Measurements from ENCODE around the gene DCUN1D1.
A peak's percentile ranks its signal among the peaks of the same experiment; 100 is the strongest.
"Not testable (repeated sequence)": the region's sequence is repeated elsewhere in the genome, so short reads cannot be mapped to it uniquely, and the experiment has no call there.

Gene DCUN1D1

DNA sequence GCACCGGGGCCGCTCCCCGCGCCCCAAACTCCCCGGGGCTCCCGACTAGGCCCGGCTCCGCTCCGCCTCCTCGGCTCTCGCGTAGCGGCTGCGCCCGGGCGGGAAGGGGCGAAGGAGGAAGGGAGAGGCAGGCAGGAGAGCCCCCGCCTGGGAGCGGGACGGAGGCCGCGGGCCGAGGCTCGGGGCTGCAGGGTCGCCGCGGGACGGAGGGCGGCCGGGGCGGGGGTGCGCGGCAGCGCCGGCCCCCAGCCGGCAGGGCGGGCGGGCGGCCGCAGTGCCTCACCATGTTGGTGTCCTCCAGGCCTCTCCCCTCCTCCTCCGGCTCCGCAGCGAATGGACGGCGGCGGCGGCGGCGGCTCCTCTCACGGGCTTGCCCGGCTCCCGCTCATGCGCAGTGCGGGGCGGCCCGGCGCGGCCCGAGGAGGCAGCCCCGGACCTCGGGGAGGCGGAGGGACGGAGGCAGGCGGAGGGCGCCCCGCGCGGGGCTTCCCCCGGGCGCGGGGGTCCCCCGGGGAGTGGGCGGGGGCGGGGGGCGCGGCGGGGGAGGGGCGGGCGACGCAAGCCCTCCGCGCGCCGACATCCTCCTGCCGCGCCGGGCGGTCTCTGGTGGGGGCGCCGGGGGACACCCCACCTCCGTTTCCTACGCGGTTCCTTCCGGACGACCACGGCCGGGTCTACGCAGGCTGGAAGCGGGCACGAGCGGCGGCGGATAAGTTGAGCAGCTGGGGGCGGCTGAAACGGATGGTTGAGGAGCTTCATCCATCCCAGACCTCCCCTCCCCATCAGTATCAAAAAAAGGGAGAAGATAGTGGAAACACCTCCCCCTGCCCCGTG lies at the start of gene DCUN1D1:
Gene DCUN1D1 (minus strand): TSS at position 335 of the 834 bp plus-strand sequence. CDS start 49 bp downstream, at position 286.
- DNase-seq, result peak; percentile 26 to 90 (median 76)

DNA sequence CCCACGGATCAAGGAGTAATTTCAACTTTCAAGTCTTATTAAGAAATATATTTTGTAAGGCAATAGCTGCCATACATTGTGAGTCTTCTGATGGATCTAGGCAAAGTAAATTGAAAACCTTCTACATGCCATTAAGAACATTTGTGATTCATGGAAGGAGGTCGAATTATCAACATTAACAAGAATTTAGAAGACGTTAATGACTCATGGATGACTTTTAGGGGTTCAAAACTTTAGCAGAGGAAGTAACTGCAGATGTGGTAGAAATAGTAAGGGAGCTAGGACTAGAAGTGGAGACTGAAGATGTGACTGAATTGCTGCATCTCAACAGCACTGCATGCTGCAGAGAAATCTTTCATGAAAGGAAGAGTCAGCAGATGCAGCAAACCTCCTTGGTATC lies 48.1 kb upstream of the DCUN1D1 start:
- no peak for DNase-seq

DNA sequence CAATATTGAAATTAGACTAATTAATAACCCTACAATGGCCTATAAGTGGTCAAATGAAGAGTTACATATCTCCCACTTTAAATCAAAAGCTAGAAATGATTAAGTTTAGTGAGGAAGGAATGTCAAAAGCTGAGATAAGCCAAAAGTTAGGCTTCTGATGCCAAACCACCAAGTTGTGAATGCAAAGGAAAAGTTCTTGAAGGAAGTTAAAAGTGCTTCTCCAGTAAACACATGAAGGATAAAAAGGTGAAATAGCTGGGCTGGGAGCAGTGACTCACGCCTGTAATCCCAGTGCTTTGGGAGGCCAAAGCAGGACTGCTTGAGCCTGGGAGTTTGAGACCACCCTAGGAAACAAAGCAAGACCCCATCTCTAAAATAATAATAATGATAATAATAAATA lies 46.9 kb upstream of the DCUN1D1 start:
- no peak for DNase-seq

DNA sequence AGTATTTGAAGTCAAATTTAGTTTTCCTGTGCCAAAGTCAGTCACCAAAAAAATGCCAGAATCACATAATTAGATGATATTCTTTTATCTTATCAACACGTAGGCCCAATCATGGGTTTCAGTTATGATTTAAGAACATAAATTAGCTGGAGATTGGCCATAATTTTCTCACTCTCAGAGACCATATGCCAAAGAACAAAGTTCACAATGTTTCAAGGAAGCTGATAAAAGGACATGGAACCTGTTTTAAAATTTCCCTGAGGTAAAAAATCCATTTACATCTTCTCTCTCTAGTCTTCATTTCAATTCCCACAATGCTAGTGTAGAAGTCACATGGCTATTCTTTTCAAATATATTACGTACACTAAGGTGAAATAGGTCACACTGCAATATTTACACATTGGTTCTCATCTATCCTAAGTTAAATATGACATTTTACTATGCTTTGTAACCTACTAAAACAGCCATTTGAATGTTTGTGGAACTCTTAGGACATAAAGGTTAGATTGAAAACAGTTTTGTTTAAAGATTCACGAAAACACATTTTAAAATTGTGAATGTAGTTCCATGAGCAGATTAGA lies 42.7 kb upstream of the DCUN1D1 start:
- no peak for DNase-seq

DNA sequence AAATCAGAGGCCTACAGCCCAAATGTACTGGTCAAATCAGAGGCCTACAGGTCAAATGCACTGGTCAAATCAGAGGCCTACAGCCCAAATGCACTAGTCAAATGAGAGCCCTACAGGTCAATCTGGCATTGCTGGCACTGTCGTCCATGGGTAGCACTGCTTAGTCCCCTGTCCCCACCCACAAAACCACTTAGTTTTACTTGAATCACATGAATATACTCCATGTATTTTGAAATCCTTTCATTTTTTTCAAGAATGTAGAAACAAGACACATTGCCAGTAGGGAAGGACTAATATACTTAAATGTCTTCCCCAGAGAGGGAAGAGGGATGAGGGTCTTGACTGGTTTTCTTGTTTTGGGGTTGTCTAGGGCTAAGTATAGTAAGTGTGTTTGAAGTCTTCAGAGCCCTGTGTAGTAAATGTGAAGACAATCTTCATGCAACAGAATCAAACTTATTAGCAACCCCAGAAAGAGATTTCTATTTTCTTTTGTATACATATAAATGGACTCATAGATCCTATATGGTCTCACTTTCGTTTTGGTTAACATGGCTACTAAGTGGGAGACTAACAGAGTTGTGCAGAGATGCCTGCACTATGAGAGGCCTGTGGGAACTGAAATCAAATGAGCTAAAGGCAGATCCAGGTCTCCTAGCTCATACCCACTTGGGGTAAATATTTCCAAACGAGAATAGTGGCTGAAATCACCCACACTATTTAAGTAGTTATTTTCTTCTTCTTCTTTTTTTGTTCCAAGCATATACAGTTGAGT lies 38.3 kb upstream of the DCUN1D1 start:
- DNase-seq, result no peak

DNA sequence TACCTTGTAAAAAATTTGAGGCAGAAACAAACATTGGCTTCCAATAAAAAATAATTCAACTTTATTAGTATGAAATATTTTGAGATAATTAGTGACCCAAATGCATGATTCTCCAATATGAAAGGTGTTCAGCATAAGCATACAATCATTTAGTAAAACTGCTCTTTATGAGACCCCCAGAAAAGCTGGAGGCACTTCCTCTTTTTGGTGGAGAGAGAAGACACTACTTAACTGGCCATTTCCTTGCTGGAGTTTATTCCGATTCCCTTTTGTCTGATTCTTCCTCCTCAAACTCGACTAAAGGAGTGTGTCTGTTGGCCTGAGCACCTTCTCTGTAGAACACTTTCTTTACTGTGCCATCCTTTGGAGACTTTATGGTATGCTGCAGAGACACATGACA lies 34.8 kb upstream of the DCUN1D1 start:
- DNase-seq, result no peak

GRCh38 chr3:183013856-183014255 lies 33.5 kb upstream of the DCUN1D1 start:
- DNase-seq, result no peak

DNA sequence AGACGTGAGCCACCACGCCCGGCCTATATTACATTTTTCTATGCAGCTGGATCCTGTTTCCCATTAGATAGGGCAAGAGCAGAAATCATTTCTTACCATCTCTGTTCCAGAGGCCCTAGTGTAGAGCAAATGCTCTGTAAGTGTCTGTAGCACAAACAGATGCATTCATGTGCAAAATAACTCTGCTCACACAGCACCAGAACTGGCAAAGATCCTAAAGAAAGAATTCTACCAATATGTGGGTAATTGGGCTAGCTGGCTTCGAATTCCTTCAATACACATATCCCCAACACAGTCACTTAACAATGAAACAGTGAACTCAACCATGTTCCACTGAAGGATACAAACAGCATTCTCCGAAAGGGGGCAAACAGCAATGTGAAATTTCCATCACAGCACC lies 32.7 kb upstream of the DCUN1D1 start:
- DNase-seq, result no peak

- DNase-seq, result no peak
These were observed 28.5 kb upstream of the DCUN1D1 start for GRCh38 chr3:183008800-183009199.

DNA sequence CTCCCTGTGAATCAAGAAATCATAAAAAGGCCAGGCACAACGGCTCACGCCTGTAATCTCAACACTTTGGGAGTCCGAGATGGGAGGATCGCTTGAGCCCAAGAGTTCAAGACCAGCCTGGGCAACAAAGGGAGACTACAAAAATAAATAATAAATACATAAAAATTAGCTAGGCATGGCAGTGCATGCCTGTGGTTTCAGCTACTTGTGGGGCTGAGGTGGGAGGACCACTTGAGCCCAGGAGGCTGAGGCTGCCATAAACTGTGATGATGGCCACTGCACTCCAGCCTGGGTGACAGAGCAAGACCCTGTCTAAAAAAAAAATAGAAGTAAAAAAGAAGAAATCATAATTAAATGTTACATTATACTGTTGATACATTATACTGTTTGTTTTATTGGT lies 28.0 kb upstream of the DCUN1D1 start:
- no peak for DNase-seq

GRCh38 chr3:183006396-183007002 lies 26.2 kb upstream of the DCUN1D1 start:
- no peak for DNase-seq

GRCh38 chr3:182999767-183000166 lies 19.4 kb upstream of the DCUN1D1 start:
- DNase-seq, result no peak

DNA sequence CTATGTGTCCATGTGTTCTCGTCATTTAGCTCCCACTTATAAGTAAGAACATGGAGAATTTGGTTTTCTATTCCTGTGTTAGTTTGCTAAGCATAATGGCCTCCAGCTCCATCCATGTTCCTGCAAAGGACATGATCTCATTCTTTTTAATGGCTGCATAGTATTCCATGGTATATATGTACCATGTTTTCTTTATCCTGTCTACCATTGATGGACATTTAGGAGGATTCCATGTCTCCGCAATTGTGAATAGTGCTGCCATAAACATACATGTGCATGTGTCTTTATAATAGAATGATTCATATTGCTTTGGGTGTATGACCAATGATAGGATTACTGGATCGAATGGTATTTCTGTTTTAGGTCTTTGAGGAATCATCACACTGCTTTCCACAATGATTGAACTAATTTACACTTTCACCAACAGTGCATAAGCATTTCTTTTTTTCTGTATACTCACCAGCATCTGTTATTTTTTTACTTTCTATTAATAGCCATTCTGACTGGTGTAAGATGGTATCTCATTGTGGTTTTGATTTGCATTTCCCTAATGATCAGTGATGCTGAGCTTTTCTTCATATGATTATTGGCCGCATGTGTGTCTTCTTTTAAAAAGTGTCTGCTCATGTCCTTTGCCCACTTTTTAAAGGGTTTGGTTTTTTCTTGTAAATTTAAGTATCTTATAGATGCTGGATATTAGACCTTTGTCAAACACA lies 13.3 kb upstream of the DCUN1D1 start:
- not testable (repeated sequence) for DNase-seq

GRCh38 chr3:182989566-182989965 lies 9.2 kb upstream of the DCUN1D1 start:
- no peak for DNase-seq

DNA sequence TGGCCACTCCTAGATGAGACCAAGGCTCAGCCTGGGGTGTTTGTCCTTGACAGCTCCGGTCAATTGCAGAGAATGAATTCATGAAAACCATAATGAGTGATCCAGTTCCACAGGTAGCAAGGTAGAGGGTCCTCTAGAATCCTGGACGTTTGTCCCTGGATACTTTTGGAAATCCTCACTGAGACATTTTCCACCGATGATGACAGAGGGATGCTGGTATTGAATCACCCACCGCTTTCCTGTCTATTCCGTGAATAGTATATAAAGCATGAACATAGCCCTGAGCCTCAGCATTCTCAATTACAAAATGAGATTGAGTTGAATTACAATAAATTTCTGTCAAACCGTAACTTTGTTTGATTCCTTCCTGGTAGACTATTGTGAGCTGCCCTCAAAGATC lies 5.7 kb upstream of the DCUN1D1 start:
- DNase-seq, result no peak

GRCh38 chr3:182983876-182984275 lies 3.5 kb upstream of the DCUN1D1 start:
- no peak for DNase-seq

DNA sequence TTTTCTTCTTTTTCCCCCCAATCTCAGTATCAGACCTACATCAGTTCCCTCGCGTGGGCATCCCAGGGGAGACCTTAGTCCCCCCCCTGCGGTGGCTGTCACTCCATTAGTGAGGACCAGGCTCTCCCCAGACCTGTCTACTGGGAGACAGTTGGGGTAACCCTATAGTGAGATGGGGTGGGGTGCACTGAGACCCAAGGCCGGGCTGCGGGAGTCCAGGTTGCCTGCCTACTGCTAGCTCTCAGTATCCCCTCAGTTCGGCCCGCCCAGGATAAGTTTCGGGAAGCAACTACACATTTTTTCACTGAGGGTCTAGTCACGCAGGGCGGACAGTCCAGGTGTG lies 671 bp upstream of the DCUN1D1 start:
- DNase-seq, result peak in 12 of 51 donors; percentile 6 to 45 (median 29)

DNA sequence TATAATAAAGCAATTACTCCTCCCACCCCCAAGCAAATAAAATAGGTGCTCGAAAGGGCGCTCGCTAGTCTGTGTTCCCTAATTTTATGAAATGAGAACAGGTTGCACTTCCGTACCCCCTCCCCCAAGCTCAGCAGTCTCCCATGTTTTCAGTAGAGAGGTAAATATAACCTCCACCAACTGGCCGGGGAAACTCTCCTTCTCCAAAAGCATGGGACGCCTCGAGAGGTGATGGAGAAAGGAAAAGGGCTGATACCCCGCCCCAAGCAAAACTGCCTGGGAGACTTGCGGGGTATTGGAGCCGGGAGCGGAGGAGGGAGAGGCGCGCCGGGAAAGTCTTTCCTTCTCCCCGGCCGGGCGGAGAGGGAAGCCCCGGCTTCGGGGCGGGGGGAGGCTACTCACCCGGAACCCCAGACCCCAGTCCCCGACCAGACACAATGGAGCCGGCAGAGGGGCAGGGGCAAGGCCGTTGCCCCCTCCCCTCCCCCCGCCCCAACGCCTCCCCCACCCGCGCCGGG lies 605 bp downstream of the DCUN1D1 start:
- peak in 25 of 51 donors; percentile 4 to 69 (median 43) for DNase-seq

- peak in 1 of 51 donors; percentile 38 for DNase-seq
These were observed 1.1 kb downstream of the DCUN1D1 start for GRCh38 chr3:182979103-182979673.

DNA sequence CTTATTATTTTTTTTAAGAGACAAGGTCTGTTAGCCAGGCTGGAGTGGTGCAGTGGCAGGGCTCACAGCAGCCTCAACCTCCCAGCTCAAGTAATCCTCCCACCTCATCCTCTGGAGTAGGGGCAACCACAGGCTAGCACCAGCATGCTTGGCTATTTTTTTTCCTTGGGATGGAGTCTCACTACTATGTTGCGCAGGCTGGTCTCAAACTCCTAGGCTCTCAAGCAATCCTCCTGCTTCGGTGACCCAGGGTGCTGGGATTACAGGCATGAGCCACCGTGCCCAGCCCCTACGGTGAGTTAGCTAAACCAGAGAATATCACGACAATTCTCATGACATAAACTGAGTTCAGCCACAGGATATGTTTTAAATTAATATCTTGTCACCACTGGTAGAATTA lies 2.0 kb downstream of the DCUN1D1 start:
- no peak for DNase-seq

DNA sequence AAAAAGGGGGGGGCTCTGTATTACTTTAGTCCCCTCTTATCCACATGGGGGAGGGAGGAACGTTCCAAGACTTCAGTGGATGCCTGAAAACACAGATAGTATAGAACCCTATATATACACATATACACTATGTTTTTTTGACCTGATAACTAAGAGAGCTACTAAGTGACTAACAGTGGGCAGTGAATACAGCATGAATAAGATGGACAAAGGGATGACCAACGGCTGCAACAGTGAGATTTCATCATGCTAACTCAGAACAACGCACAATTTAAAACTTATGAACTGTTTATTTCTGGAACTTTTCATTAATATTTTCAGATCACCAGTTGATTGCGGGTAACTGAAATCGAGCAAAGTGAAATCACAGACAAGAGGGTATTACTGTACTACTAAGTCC lies 7.3 kb downstream of the DCUN1D1 start:
- DNase-seq, result no peak
